Activated CD4-positive, alpha-beta T cell treated with anti-CD3 and anti-CD28 coated beads, Interleukin-2, amount 50 U/mL, for 24 hours (primary cell): ENCODE measurements around the gene DAPK2.

Experiments
- DNase-seq, 2 donors: peaks; one replicate each; pipeline ENCODE4 v3.0.0-alpha.2; 2020; ENCODE audit warnings: low read depth in 1 of 2, low spot score in 1 of 2

The DAPK2 gene

GRCh38 chr15:63872759-63873510 is 173.3 kb downstream of the DAPK2 start:
- no peak for DNase-seq

- DNase-seq = no peak
Observed at GRCh38 chr15:63870487-63871209, 175.6 kb downstream of the DAPK2 start.

- no peak for DNase-seq
Observed at GRCh38 chr15:63870043-63870394, 176.3 kb downstream of the DAPK2 start.

GRCh38 chr15:63869371-63870042 is 176.8 kb downstream of the DAPK2 start:
- no peak for DNase-seq

- no peak for DNase-seq
Observed at GRCh38 chr15:63864186-63864585, 182.1 kb downstream of the DAPK2 start.

- no peak for DNase-seq
Observed at GRCh38 chr15:63861946-63862517, 184.3 kb downstream of the DAPK2 start.

- DNase-seq = no peak
Observed at GRCh38 chr15:63860555-63860954, 185.7 kb downstream of the DAPK2 start.

- DNase-seq = peak in 1 of 2 donors; percentile 25
Observed at GRCh38 chr15:63860155-63860554, 186.1 kb downstream of the DAPK2 start.

GRCh38 chr15:63858881-63859280 is 187.4 kb downstream of the DAPK2 start:
- DNase-seq = no peak

GRCh38 chr15:63858448-63858847 is 187.8 kb downstream of the DAPK2 start:
- no peak for DNase-seq

- DNase-seq = no peak
Observed at GRCh38 chr15:63857461-63857856, 188.8 kb downstream of the DAPK2 start.
